Calu3 (cell line): ENCODE results near the gene CHRNG. TPM values are rescaled to one million over a fixed set of nuclear protein-coding genes. Genes with fewer than 3 reads are reported as not detected.
A peak's percentile ranks its signal among the peaks of the same experiment; 100 is the strongest.

Source experiments
- BruUV-seq: library from RNA; stranded (reverse); fragments of 400-500 nt; replicated peaks from 2 replicates; lab custom pipeline; 2021; lab: Mats Ljungman, UMichigan
- CTCF ChIA-PET: fragments of 300-600 bp; sonication (Branson Sonifier 250); formaldehyde crosslinking; loops from one replicate; lab custom pipeline; 2022; ENCODE audit warnings: antibody characterized with exemption; lab: Charles Lee
- DNase-seq: peaks from one replicate; pipeline ENCODE4 v3.0.0; 2022
- H3K27ac Mint-ChIP-seq: one replicate; pipeline ENCODE4 v1.8.0; 2022; ENCODE audit warnings: mixed read lengths; ENCODE audit not compliant: unreplicated experiment
- H3K27me3 Mint-ChIP-seq: one replicate; pipeline ENCODE4 v1.8.0; 2022; ENCODE audit warnings: mixed read lengths; ENCODE audit not compliant: unreplicated experiment
- H3K36me3 Mint-ChIP-seq: one replicate; pipeline ENCODE4 v1.8.0; 2022; ENCODE audit warnings: mild to moderate bottlenecking, moderate library complexity, mixed read lengths; ENCODE audit not compliant: insufficient read depth, unreplicated experiment
- H3K4me1 Mint-ChIP-seq: one replicate; pipeline ENCODE4 v1.8.0; 2022; ENCODE audit warnings: mild to moderate bottlenecking, low read depth, mixed read lengths; ENCODE audit not compliant: unreplicated experiment
- H3K4me3 Mint-ChIP-seq: one replicate; pipeline ENCODE4 v1.8.0; 2022; ENCODE audit warnings: mild to moderate bottlenecking, low read depth, moderate library complexity, mixed read lengths; ENCODE audit not compliant: unreplicated experiment
- H3K9me3 Mint-ChIP-seq: one replicate; pipeline ENCODE4 v1.8.0; 2022; ENCODE audit warnings: low read depth, mixed read lengths; ENCODE audit not compliant: unreplicated experiment
- CTCF ChIP-seq: fragments of 200-600 bp; IDR thresholded peaks from one replicate; pipeline ENCODE4 v1.8.0; 2022; ENCODE audit warnings: antibody characterized with exemption; ENCODE audit not compliant: unreplicated experiment
- intact Hi-C: fragments of 100-400 bp; cut with micrococcal nuclease; formaldehyde crosslinking; loops from one replicate; pipeline ENCODE4 v1.10.0; 2022; ENCODE audit not compliant: unreplicated experiment
- total RNA-seq: library from RNA; stranded (reverse); gene quantifications from 2 replicates; pipeline ENCODE4 v1.2.3, GENCODE V29; 2022

CHRNG gene
- total RNA-seq, 1 experiment from 2014 or later, result not detected

GRCh38 chr2:232573771-232574435, 34.4 kb downstream of the CHRNG start:
- Mint-ChIP-seq H3K4me3 (peak overlapping the region; percentile 33), H3K27ac (peak overlapping the region; percentile 38), H3K27me3 (no peaks in the 10 kb centered on the region), H3K36me3 (peaks cover 29% of the 10 kb centered on the region), H3K9me3 (no peaks in the 10 kb centered on the region), H3K4me1 (peaks cover 54% of the 10 kb centered on the region)
- no peak for DNase-seq
- CTCF ChIA-PET, result no interaction called here
- BruUV-seq, result no TSS peak
- intact Hi-C loops, result no loop called here
- TF ChIP-seq CTCF, result no peak

- no peak overlapping the region for H3K27ac Mint-ChIP-seq
- no peak overlapping the region for H3K4me3 Mint-ChIP-seq
- peaks cover 23% of the 10 kb centered on the region for H3K36me3 Mint-ChIP-seq
- CTCF ChIA-PET, result interaction anchor here (0.5 kb wide), 1 partner anchor 503 kb away, joined by 3 read pairs; no protein-coding TSS in a partner anchor
- BruUV-seq, result no TSS peak
- no peak for DNase-seq
- H3K27me3 Mint-ChIP-seq, result no peaks in the 10 kb centered on the region
- no peaks in the 10 kb centered on the region for H3K9me3 Mint-ChIP-seq
- H3K4me1 Mint-ChIP-seq, result peaks cover 54% of the 10 kb centered on the region
- TF ChIP-seq CTCF, result no peak
- intact Hi-C loops, result no loop called here
Observed at GRCh38 chr2:232574674-232575403, 35.3 kb downstream of the CHRNG start.

GRCh38 chr2:232575404-232575746, 35.9 kb downstream of the CHRNG start:
- Mint-ChIP-seq H3K9me3 (no peaks in the 10 kb centered on the region), H3K36me3 (peaks cover 18% of the 10 kb centered on the region), H3K27ac (no peak overlapping the region), H3K27me3 (no peaks in the 10 kb centered on the region), H3K4me1 (peaks cover 57% of the 10 kb centered on the region), H3K4me3 (no peak overlapping the region)
- BruUV-seq, result no TSS peak
- TF ChIP-seq CTCF, result no peak
- CTCF ChIA-PET, result no interaction called here
- intact Hi-C loops, result no loop called here
- no peak for DNase-seq

- no peaks in the 10 kb centered on the region for H3K9me3 Mint-ChIP-seq
- no peak overlapping the region for H3K4me3 Mint-ChIP-seq
- no peak overlapping the region for H3K27ac Mint-ChIP-seq
- H3K27me3 Mint-ChIP-seq, result no peaks in the 10 kb centered on the region
- no peak for DNase-seq
- peaks cover 54% of the 10 kb centered on the region for H3K4me1 Mint-ChIP-seq
- no TSS peak for BruUV-seq
- CTCF ChIA-PET, result no interaction called here
- no peak for TF ChIP-seq CTCF
- intact Hi-C loops, result no loop called here
- peaks cover 15% of the 10 kb centered on the region for H3K36me3 Mint-ChIP-seq
Observed at GRCh38 chr2:232576995-232577394, 37.5 kb downstream of the CHRNG start.
